CD4-positive, alpha-beta T cell treated with Interleukin-15 for 4 hours (primary cell): ENCODE measurements around the gene YKT6.
"Not testable (repeated sequence)": the region's sequence is repeated elsewhere in the genome, so short reads cannot be mapped to it uniquely, and the experiment has no call there.

Source experiments
- DNase-seq: peaks from one replicate; pipeline ENCODE4 v3.0.0-alpha.2; 2020; ENCODE audit warnings: low spot score

YKT6 gene

DNA sequence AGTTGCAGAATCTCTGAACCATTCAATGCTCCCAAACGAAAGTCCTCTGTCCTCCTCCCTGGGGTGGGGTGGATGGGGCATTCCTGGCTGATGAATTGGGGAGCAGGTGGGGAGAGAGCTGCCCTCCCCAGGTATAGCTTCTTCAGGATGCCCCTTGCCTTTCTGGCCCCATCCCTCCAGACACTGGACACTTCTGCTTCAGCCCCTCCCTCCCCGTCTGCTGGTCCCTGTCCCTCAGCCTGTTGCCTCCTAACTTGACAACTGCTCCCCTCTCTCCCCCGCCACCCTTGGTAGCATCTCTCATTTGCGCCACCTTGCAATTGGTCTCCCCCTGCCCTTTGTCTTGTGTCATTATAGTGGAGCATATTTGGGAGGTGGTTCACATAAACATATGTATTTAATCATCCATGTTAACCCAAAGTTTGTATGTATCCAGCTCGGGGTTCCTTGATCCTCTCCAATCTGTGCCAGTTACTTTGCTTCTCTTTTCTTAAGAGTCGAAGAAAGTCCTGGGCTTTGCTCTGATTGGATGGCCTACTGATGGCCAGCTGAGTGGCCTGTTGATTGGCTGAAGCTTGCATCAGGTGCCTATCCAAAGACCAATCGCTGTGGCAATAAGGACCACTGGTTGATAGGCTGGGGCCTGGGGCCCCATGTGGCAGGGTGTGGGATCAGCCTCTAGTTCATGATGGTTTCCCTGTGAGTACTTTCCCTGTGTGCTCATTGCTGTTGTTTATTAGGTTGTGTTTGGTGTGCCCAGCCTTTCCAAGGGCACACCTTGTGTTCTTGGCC, 7.6 kb upstream of the YKT6 start:
- DNase-seq: no peak

DNA sequence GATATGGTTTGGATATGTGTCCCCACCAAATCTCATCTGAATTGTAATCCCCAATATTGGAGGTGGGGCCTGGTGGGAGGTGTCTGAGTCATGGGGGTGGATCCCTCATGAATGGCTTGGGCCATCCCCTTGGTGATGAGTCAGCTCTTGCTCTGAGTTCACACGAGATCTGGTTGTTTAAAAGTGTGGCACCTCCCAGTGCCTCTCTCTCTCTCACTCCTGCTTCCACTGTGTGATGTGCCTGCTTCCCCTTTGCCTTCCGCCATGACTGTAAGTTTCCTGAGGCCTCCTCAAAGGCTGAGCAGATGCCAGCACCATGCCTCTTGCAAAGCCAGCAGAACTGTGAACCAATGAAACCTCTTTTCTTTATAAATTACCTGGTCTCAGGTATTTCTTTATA, 6.7 kb upstream of the YKT6 start:
- no peak for DNase-seq

- DNase-seq: no peak
Measured at GRCh38 chr7:44194562-44195145, 6.1 kb upstream of the YKT6 start.

DNA sequence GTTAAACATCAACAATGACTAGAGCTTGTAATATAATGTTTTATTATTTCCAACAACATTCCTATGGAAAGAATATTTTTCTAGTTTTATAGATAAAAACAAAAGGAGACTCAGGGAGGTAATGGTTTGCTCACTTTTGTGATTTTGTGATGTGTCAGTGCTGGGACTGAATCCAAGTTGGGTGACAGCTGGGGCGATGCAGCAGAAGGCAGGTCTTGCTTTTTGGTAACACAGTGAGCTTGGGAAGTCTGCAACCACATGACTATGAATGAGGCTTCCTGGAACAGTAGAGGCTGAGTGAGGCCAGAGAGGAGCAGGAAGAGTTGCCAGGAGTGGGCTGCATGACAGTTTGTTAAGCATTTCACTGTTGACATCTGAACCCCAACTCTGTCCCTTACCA, 4.9 kb upstream of the YKT6 start:
- no peak for DNase-seq

- peak; percentile 26 for DNase-seq
Measured at GRCh38 chr7:44196450-44196872, 4.3 kb upstream of the YKT6 start.

DNA sequence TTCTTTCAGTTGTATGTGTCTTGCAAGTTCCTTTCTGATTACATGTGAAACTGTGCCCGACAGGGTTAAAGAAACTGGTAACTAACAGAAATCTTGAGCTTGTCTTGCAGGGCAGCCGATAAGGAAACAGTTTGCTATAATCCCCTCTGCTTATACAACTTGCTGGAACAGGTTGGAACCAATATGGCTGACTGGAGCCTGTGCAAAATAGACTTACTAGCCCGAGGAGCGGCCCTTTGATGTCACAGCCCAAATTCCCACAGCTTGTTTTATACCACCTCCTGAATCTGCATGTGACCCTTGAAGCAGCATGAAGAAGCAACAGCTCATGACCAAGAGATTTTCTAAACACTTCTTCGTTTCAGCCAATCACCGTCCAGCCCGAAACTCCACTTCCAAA, 3.3 kb upstream of the YKT6 start:
- no peak for DNase-seq

- DNase-seq: not testable (repeated sequence)
Measured at GRCh38 chr7:44200163-44200562, 615 bp upstream of the YKT6 start.

DNA sequence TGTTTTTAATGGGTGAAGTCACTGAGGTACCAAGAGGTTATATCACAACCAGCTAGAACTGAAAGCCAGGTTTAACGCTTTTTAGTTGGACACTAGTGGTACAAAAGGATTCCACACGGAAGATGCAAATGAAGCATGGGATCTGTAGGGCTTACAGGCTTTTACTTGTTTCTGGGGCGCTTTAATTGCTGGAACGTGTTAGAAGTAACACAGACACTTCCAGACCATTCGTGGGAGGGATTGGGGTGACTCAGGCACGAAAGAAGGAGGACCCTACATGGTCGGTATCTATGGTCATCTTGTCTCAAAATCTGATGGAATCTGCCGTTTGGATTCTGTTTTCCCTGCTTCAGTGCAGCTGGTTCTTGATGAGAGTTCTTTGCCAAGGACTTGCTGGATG, 1.0 kb downstream of the YKT6 start:
- no peak for DNase-seq

DNA sequence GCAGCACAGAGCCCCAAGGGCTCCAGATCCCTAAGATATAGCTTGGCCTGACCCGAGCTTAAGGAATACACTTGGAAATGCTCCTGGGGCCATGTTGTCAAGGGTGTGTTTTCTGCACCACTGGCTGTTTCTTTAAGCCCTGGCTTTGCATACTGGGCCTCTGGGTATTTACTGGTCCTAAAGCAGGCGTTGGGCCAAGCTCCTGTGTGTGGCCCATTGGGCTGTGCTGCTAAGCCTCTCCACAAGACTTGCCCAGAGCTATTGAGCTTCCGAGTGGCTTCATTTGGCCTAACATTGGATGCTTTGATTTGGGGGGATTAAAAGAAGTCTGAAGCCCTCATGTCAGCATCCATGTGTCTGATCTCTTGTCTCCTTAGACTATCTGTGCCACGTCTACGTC, 5.2 kb downstream of the YKT6 start:
- no peak for DNase-seq

DNA sequence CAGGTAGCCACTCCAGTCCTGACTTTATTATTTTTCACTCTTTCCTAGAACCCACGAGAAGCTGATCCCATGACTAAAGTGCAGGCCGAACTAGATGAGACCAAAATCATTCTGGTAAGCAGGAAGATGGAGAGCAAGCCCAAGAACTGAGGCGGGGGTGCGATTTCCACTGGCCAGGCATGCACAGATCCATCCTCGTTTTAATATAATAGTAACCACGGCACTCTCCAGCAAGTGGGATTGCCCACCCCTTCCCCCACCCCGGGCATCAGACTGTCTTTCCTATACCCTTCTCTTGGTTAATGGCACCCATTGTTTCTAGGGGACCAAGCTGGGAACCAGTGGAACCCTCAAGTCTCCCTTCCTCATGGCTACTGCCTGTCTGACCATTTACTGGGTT, 7.3 kb downstream of the YKT6 start:
- DNase-seq: no peak

DNA sequence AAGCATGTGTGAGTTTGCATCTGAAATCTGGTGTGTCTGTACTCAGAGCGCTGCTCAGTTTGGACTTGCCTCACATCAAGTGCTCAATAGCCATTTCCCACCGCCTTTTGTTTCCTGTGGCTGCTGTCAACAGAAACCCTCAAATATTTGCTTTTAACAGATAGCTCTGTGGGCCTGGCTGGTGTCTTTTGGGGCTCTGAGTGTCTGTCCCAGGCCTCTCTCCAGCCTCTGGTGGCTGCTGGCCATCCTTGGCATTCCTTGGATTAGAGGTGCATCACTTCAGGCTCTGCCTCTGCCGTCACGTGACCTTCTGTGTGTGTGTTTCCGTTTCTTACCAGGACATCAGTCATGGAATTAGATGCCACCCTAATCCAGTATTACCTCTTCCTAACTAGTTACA, 9.3 kb downstream of the YKT6 start:
- no peak for DNase-seq

- DNase-seq: no peak
Measured at GRCh38 chr7:44211126-44211675, 10.4 kb downstream of the YKT6 start.

GRCh38 chr7:44212018-44212417, 11.2 kb downstream of the YKT6 start:
- no peak for DNase-seq

DNA sequence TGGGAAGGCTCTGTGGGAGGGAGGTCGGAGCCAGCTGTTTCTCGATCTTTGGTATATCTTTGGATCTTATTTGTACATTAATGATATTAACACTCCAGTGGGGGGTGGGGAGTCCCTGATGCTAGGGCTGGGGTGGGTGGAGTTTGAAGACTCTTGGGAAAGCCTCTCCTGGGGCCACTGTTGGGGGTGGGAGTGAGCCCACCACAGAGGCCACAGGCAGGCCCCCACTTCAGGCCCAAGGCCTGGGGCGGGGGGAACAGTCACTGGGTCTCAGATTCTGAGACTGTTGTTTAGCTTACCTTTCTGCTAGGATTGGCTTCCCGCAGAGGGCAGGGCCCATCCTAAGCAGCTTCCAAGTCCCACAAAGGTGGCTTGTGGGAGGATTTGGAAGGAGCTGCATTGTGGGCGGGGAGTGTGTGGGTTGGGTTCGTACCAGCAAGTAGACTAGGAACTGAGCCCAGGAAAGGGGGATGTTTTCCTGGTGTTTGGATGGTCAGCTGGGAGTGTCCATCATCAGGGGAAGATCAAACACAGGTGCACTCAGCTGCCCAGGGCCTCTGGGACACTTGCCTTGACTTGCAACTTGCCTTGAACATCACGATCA, 11.9 kb downstream of the YKT6 start:
- no peak for DNase-seq

DNA sequence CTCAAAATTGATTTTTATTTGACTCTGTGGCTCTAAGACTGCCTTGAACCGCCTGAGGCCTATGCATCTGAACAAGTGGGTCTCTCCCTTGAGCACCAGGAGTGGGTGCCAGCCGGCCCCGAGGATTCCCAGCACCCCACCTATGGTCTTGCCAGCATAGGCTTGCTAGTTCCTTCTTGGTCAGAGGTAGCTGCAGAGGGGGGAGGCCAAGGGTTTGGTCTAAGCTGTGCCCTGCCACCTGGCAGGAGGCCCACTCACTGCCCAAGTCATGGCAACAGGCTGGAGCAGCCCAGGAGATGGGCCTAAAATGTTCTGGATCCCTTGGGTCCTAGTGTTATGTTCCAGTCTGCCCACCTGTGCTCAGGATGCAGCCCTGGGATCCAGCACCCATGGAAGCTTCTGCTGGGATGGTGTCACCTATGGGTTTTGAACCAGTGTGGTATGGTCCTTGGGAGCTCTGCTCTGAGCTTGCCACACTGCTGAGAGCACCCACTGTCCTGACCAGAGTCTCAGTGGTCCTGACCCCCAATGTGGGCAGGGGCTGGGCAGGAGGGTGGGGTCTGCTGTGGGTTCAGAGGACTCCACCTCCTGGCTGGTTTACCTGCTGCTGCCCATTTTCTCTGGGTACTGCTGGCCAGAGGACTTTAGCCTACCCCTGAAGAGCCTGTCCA, 12.6 kb downstream of the YKT6 start:
- DNase-seq: no peak

DNA sequence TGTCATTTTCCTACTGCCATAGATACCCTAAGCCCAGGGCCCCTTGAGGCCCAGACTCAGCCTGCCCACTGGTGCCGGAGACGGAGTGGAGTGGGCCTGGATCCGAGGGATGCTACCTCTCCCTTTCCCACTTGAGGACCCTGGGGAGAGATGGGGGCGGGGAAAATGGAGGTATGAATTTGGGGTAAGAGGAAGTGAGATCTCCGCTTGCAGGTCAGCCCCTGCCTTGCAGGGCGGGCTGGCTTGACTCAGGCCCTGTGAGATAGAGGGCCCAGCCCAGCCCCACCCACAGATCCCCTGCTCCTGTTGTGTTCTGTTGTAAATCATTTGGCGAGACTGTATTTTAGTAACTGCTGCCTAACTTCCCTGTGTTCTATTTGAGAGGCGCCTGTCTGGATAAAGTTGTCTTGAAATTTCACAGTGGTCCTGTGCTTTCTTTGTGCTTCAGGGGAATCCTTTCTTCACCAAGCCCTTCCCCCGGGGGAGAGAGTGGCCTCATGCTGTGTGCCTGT, 13.2 kb downstream of the YKT6 start:
- DNase-seq: no peak

DNA sequence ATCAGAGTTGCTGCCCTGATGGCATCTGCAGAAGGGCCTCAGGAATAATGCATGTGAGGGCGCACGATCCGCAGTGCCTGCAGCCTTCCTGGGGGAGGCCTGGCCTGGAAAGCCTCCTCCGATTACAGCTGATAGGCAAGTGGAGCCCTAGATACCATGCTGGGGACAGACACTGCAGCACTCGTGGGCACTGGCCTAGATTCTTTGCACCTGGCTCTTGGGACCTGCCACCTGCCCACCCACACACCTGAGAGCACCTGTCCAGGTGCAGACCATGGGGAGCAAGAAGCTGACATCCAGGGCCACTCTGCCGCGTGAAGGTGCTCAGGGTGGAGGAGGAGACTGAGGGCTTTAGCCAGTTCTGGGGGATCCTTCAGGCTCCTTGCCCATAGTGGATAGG, 14.8 kb downstream of the YKT6 start:
- DNase-seq: no peak

DNA sequence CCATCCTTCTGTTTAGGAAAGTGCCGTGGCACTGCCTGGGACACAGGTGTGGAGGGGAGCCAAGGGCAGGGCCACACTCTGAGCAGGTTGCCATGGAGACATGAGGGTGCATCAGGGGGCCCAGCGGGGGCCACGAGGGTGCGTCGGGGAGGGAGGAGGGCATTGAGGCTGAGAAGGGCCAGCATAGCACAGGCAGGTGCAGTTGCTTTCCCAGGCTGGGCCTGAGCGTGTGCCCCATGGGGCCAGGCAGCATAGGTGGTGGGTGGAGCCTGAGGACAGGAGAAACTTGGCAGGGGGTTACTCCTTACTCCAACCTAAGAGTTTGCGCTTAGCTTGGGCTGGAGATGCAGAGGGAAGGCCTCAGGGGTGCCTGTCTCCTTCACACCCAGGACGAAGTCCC, 15.2 kb downstream of the YKT6 start:
- no peak for DNase-seq

- no peak for DNase-seq
Measured at GRCh38 chr7:44216521-44217222, 15.9 kb downstream of the YKT6 start.

DNA sequence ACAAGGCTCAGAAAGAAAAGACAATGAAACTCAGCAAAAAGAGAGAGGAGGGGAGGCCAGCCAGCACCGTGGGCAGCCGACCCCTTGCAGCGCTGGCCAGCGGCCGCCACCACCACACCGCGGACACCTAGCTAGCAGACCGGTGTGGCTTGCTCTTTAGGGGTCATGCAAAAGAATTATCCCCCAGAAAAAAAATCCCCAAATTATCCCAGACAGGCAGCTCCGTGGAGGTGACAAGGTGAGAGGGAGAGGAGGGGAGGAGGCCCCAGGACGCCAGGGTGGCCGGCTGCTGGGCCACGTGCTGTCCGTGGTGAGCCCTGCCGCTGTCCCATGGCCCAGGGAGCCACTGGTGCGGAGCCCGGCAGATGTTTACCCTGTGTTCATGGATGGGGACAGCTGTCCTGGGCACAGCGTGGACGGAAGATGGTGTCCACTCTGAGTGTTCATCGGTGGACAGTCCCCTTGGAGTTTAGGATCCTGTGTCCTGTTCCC, 16.5 kb downstream of the YKT6 start:
- no peak for DNase-seq

GRCh38 chr7:44217852-44218402, 17.1 kb downstream of the YKT6 start:
- no peak for DNase-seq
